ENCODE results near the gene MAP1B. TPM values are rescaled to one million over a fixed set of nuclear protein-coding genes. Genes with fewer than 3 reads are reported as not detected.

Gene MAP1B
- total RNA-seq, 2 donors from 2014 or later, result 6.1 to 16.2 TPM

- DNase-seq, result no peak
- no peak overlapping the region for H3K27ac ChIP-seq
- intact Hi-C loops (cut with DNase I), result no loop called here
- H3K9ac ChIP-seq (ENCODE audit: low read depth in 2 of 2, low read length in 2 of 2), result no peak overlapping the region
- no peak overlapping the region for H3K4me3 ChIP-seq
- no peaks in the 10 kb centered on the region for H3K4me1 ChIP-seq
- no peaks in the 10 kb centered on the region for H3K27me3 ChIP-seq
- TF ChIP-seq CTCF (IDR thresholded peaks at IDR 0.05), result no peak
- no peaks in the 10 kb centered on the region for H3K36me3 ChIP-seq
- H3K9me3 ChIP-seq, result no peaks in the 10 kb centered on the region
Observed at GRCh38 chr5:72160959-72161358, 53.7 kb downstream of the MAP1B start.

- Histone ChIP-seq H3K27me3 (no peaks in the 10 kb centered on the region), H3K9me3 (no peaks in the 10 kb centered on the region), H3K27ac (no peak overlapping the region), H3K4me3 (no peak overlapping the region), H3K4me1 (no peaks in the 10 kb centered on the region), H3K9ac (ENCODE audit: low read depth in 2 of 2, low read length in 2 of 2) (no peak overlapping the region), H3K36me3 (no peaks in the 10 kb centered on the region)
- no peak for DNase-seq
- no peak for TF ChIP-seq CTCF (IDR thresholded peaks at IDR 0.05)
- intact Hi-C loops (cut with DNase I), result no loop called here
Observed at GRCh38 chr5:72161951-72162350, 54.7 kb downstream of the MAP1B start.

DNA sequence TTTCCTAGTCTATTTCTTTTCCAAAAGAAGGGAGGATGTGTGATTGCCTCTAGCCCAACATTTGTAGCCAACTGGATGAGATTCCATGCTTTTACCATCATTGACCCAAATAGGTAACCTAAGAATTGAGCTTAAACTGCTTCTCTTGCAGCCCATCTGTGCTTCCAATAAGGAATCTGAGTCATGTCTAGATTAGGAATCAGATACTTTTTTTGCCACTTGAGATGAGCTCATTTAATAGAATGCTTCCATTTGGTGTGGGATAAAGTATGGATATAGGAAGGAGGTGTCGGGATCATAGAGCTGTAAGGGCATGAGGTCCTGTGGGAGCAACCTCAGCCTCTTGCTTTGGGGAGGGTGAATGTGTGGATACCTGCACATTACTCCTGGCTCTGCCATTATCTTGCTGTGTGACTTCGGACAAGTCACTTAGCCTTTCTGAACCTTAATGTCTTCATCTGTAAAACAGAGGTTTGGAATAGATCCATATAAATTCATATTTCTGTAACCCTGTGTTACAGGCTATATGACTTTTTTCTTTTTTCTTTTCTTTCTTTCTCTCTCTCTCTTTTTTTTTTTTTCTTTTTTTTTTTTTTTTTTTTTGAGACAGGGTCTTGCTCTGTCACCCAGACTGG lies 56.2 kb downstream of the MAP1B start:
- TF ChIP-seq CTCF (IDR thresholded peaks at IDR 0.05), result no peak
- no peaks in the 10 kb centered on the region for H3K4me1 ChIP-seq
- no peak overlapping the region for H3K4me3 ChIP-seq
- no peak overlapping the region for H3K27ac ChIP-seq
- H3K9me3 ChIP-seq, result no peaks in the 10 kb centered on the region
- no peaks in the 10 kb centered on the region for H3K27me3 ChIP-seq
- H3K9ac ChIP-seq (ENCODE audit: low read depth in 2 of 2, low read length in 2 of 2), result no peak overlapping the region
- DNase-seq, result no peak
- no peaks in the 10 kb centered on the region for H3K36me3 ChIP-seq
- intact Hi-C loops (cut with DNase I), result no loop called here

GRCh38 chr5:72166070-72166979 lies 59.0 kb downstream of the MAP1B start:
- no peak overlapping the region for H3K9ac ChIP-seq (ENCODE audit: low read depth in 2 of 2, low read length in 2 of 2)
- intact Hi-C loops (cut with DNase I), result no loop called here
- DNase-seq, result no peak
- H3K9me3 ChIP-seq, result no peaks in the 10 kb centered on the region
- H3K4me3 ChIP-seq, result no peak overlapping the region
- no peaks in the 10 kb centered on the region for H3K4me1 ChIP-seq
- H3K27ac ChIP-seq, result no peak overlapping the region
- no peaks in the 10 kb centered on the region for H3K27me3 ChIP-seq
- TF ChIP-seq CTCF (IDR thresholded peaks at IDR 0.05), result no peak
- H3K36me3 ChIP-seq, result no peaks in the 10 kb centered on the region

- TF ChIP-seq CTCF (IDR thresholded peaks at IDR 0.05), result no peak
- Histone ChIP-seq H3K4me1 (no peaks in the 10 kb centered on the region), H3K9ac (ENCODE audit: low read depth in 2 of 2, low read length in 2 of 2) (no peak overlapping the region), H3K9me3 (no peaks in the 10 kb centered on the region), H3K27me3 (no peaks in the 10 kb centered on the region), H3K36me3 (no peaks in the 10 kb centered on the region), H3K27ac (no peak overlapping the region), H3K4me3 (no peak overlapping the region)
- DNase-seq, result no peak
- intact Hi-C loops (cut with DNase I), result no loop called here
Observed at GRCh38 chr5:72167257-72167656, 60.0 kb downstream of the MAP1B start.

All from colonic mucosa (tissue), 4 donors.